Measurements from ENCODE around the gene MYLK. TPM values are rescaled to one million over a fixed set of nuclear protein-coding genes. Genes with fewer than 3 reads are reported as not detected.

Gene MYLK
- total RNA-seq, 1 donor from 2014 or later = 50.5 TPM

GRCh38 chr3:123568875-123569274 lies 315.3 kb downstream of the MYLK start:
- H3K27ac ChIP-seq (ENCODE audit: low read depth, low read length) = no peak overlapping the region
- H3K9ac ChIP-seq (ENCODE audit: low read length) = no peak overlapping the region
- no peaks in the 10 kb centered on the region for H3K27me3 ChIP-seq (ENCODE audit: insufficient read depth, low read length)
- no peak overlapping the region for H3K4me3 ChIP-seq (ENCODE audit: insufficient read depth, low read depth, low read length)
- H3K36me3 ChIP-seq (ENCODE audit: insufficient read depth, low read length) = no peaks in the 10 kb centered on the region
- no peak overlapping the region for H2AFZ ChIP-seq (ENCODE audit: low read depth, low read length)
- no peaks in the 10 kb centered on the region for H3K9me3 Mint-ChIP-seq (ENCODE audit: unreplicated experiment)
- peaks cover 15% of the 10 kb centered on the region for H3K4me1 Mint-ChIP-seq (ENCODE audit: low read depth, unreplicated experiment)
- H3K4me1 ChIP-seq (ENCODE audit: insufficient read depth, low read length) = no peaks in the 10 kb centered on the region
- no peak overlapping the region for H3K4me3 Mint-ChIP-seq (ENCODE audit: unreplicated experiment)
- no peaks in the 10 kb centered on the region for H3K27me3 Mint-ChIP-seq (ENCODE audit: low read depth, unreplicated experiment)
- peaks cover 7% of the 10 kb centered on the region for H3K36me3 Mint-ChIP-seq (ENCODE audit: low read depth, unreplicated experiment)
- FAIRE-seq (no peak), DNase-seq (ENCODE audit: low read depth) (no peak)
- no peak overlapping the region for H3K4me2 ChIP-seq (ENCODE audit: low read length)
- peaks cover 5% of the 10 kb centered on the region for H3K79me2 ChIP-seq (ENCODE audit: insufficient read depth, low read length)
- H3K27ac Mint-ChIP-seq (ENCODE audit: unreplicated experiment) = no peak overlapping the region
- peaks cover 31% of the 10 kb centered on the region for H4K20me1 ChIP-seq (ENCODE audit: insufficient read depth, low read length)
- no peaks in the 10 kb centered on the region for H3K9me3 ChIP-seq (ENCODE audit: insufficient read depth, low read depth, low read length)
- TF ChIP-seq EZH2 (IDR thresholded peaks at IDR 0.05; ENCODE audit: insufficient read depth, low read length) (no peak), CTCF (IDR thresholded peaks at IDR 0.05; ENCODE audit: insufficient read depth, low read depth, low read length) (no peak)

DNA sequence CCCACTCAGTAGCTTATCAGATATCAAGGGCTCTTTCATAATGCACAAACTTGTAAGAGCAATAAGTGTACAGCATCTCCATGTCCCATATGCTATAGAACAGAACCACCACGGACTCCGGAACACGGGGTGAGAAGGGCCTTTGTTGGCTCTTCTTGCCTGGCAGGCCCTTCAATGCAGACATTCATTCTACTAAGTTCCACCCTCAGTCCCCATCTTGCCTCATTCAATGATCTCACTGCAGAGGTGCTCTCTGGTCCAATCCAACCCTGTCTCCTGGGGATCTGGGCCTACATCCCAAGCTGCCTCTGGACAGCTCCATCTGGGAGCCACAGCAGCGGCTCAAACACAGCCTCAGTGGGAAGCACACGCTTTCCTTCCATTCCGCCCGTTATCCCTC lies 316.1 kb downstream of the MYLK start:
- Mint-ChIP-seq H3K9me3 (ENCODE audit: unreplicated experiment) (no peaks in the 10 kb centered on the region), H3K27me3 (ENCODE audit: low read depth, unreplicated experiment) (no peaks in the 10 kb centered on the region), H3K36me3 (ENCODE audit: low read depth, unreplicated experiment) (peaks cover 7% of the 10 kb centered on the region), H3K4me1 (ENCODE audit: low read depth, unreplicated experiment) (peaks cover 16% of the 10 kb centered on the region), H3K27ac (ENCODE audit: unreplicated experiment) (no peak overlapping the region), H3K4me3 (ENCODE audit: unreplicated experiment) (no peak overlapping the region)
- Histone ChIP-seq H2AFZ (ENCODE audit: low read depth, low read length) (no peak overlapping the region), H3K4me1 (ENCODE audit: insufficient read depth, low read length) (no peaks in the 10 kb centered on the region), H4K20me1 (ENCODE audit: insufficient read depth, low read length) (peaks cover 33% of the 10 kb centered on the region), H3K4me3 (ENCODE audit: insufficient read depth, low read depth, low read length) (no peak overlapping the region), H3K27ac (ENCODE audit: low read depth, low read length) (no peak overlapping the region), H3K36me3 (ENCODE audit: insufficient read depth, low read length) (no peaks in the 10 kb centered on the region), H3K27me3 (ENCODE audit: insufficient read depth, low read length) (no peaks in the 10 kb centered on the region), H3K4me2 (ENCODE audit: low read length) (no peak overlapping the region), H3K9ac (ENCODE audit: low read length) (no peak overlapping the region), H3K79me2 (ENCODE audit: insufficient read depth, low read length) (peaks cover 5% of the 10 kb centered on the region), H3K9me3 (ENCODE audit: insufficient read depth, low read depth, low read length) (no peaks in the 10 kb centered on the region)
- TF ChIP-seq EZH2 (IDR thresholded peaks at IDR 0.05; ENCODE audit: insufficient read depth, low read length) (no peak), CTCF (IDR thresholded peaks at IDR 0.05; ENCODE audit: insufficient read depth, low read depth, low read length) (no peak)
- FAIRE-seq (no peak), DNase-seq (ENCODE audit: low read depth) (no peak)

GRCh38 chr3:123564056-123564455 lies 320.1 kb downstream of the MYLK start:
- Mint-ChIP-seq H3K27me3 (ENCODE audit: low read depth, unreplicated experiment) (no peaks in the 10 kb centered on the region), H3K9me3 (ENCODE audit: unreplicated experiment) (no peaks in the 10 kb centered on the region), H3K36me3 (ENCODE audit: low read depth, unreplicated experiment) (peaks cover 7% of the 10 kb centered on the region), H3K4me1 (ENCODE audit: low read depth, unreplicated experiment) (peaks cover 7% of the 10 kb centered on the region), H3K27ac (ENCODE audit: unreplicated experiment) (no peak overlapping the region), H3K4me3 (ENCODE audit: unreplicated experiment) (no peak overlapping the region)
- no peaks in the 10 kb centered on the region for H3K9me3 ChIP-seq (ENCODE audit: insufficient read depth, low read depth, low read length)
- no peaks in the 10 kb centered on the region for H3K27me3 ChIP-seq (ENCODE audit: insufficient read depth, low read length)
- no peak overlapping the region for H3K27ac ChIP-seq (ENCODE audit: low read depth, low read length)
- no peaks in the 10 kb centered on the region for H3K4me1 ChIP-seq (ENCODE audit: insufficient read depth, low read length)
- TF ChIP-seq EZH2 (IDR thresholded peaks at IDR 0.05; ENCODE audit: insufficient read depth, low read length) (no peak), CTCF (IDR thresholded peaks at IDR 0.05; ENCODE audit: insufficient read depth, low read depth, low read length) (no peak)
- H3K79me2 ChIP-seq (ENCODE audit: insufficient read depth, low read length) = no peaks in the 10 kb centered on the region
- no peaks in the 10 kb centered on the region for H3K36me3 ChIP-seq (ENCODE audit: insufficient read depth, low read length)
- no peak for FAIRE-seq
- H4K20me1 ChIP-seq (ENCODE audit: insufficient read depth, low read length) = peaks cover 31% of the 10 kb centered on the region
- DNase-seq (ENCODE audit: low read depth) = no peak
- H3K4me3 ChIP-seq (ENCODE audit: insufficient read depth, low read depth, low read length) = no peak overlapping the region
- no peak overlapping the region for H3K4me2 ChIP-seq (ENCODE audit: low read length)
- H3K9ac ChIP-seq (ENCODE audit: low read length) = no peak overlapping the region
- no peak overlapping the region for H2AFZ ChIP-seq (ENCODE audit: low read depth, low read length)

Data from astrocyte (in vitro differentiated cells and primary cell).